BJ (cell line): ENCODE measurements around the gene SAA1. TPM values are rescaled to one million over a fixed set of nuclear protein-coding genes. Genes with fewer than 3 reads are reported as not detected.

Source experiments
- CTCF ChIA-PET: fragments of 350-600 bp; formaldehyde crosslinking; extraction: SDS; loops from one replicate; lab custom pipeline; 2021; ENCODE audit warnings: antibody characterized with exemption, inconsistent platforms; lab: Yijun Ruan, JAX
- POLR2A ChIA-PET: fragments of 300-600 bp; sonication (Branson Sonifier 250); formaldehyde crosslinking; extraction: SDS; loops from one replicate; lab custom pipeline; 2021; ENCODE audit warnings: antibody characterized with exemption; lab: Charles Lee
- DNase-seq: peaks from one replicate; pipeline ENCODE4 v3.0.0-alpha.2; 2011; ENCODE audit warnings: low read depth
- H3K27me3 ChIP-seq: 2 replicates; pipeline ENCODE4 v1.6.0; 2011; ENCODE audit warnings: low read length; ENCODE audit not compliant: control insufficient read depth, insufficient read depth
- H3K36me3 ChIP-seq: 2 replicates; pipeline ENCODE4 v1.5.1; 2011; ENCODE audit warnings: low read length; ENCODE audit not compliant: control insufficient read depth, insufficient read depth
- H3K4me3 ChIP-seq: 2 replicates; pipeline ENCODE4 v1.5.1; 2011; ENCODE audit warnings: low read depth, mild to moderate bottlenecking, control low read depth, low read length
- CTCF ChIP-seq: IDR thresholded peaks from 2 replicates; pipeline ENCODE4 v1.5.1; 2011; ENCODE audit warnings: low read depth, mild to moderate bottlenecking, control low read depth, inconsistent platforms, low read length, moderate library complexity; ENCODE audit not compliant: insufficient read depth
- polyA plus RNA-seq: library from polyadenylated mRNA; depleted of rRNA; stranded (reverse); fragments of >200 nt; gene quantifications from 2 replicates; pipeline ENCODE4 v1.2.3, GENCODE V29; 2011

Gene SAA1
- polyA plus RNA-seq, 1 experiment, result 2.3 TPM

DNA sequence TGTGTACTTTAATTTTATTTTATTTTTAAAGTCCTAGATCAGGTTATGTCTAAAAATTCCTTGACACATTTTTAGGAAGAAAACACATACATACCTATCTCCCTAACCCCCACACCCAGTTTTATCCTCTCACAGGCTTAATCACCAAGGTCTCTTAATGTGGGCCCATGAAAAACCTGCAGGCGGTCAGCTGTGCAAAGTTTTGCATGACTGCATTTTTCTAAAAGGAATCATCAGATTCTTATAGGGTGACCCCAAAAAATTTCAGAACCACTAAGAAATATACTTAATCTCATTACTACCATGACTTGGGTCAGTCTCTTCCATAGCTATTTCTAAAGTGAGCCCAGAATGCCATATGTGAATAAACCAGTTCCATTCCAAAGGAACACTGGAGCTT is 19.8 kb downstream of the SAA1 start:
- no peak for DNase-seq
- H3K4me3 ChIP-seq, result no peak overlapping the region
- no peak for TF ChIP-seq CTCF
- ChIA-PET POLR2A (interaction anchor here (0.7 kb wide), 1 partner anchor 27 kb away, joined by 3 read pairs; no protein-coding TSS in a partner anchor), CTCF (interaction anchor here (1.2 to 1.5 kb wide), 2 partner anchors 9 to 11 kb away, joined by 3 read pairs; no protein-coding TSS in a partner anchor)
- peaks cover 6% of the 10 kb centered on the region for H3K36me3 ChIP-seq
- H3K27me3 ChIP-seq, result no peaks in the 10 kb centered on the region

DNA sequence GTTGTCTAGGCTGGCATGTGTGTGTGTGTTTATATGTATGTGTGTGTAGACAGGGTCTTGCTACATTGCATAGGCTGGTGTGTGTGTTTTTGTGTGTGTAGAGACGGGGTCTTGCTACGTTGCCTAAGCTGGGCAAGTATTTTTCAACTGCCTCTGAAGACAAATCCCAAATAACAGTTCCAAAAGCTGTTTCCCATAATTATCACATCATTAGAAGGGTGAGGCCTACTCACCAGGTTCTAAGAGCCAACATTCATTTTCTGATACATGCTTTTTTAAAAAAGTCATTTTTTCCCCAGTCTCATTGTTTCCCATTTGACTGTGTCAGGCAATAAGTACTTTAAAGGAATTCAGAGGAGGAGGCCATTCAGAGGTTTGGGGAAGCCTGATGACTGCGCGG is 22.8 kb downstream of the SAA1 start:
- no peaks in the 10 kb centered on the region for H3K27me3 ChIP-seq
- no peak for TF ChIP-seq CTCF
- CTCF ChIA-PET, result interaction anchor here (1.3 kb wide), 1 partner anchor 13 kb away, joined by 5 read pairs; no protein-coding TSS in a partner anchor
- no peak overlapping the region for H3K4me3 ChIP-seq
- peaks cover 7% of the 10 kb centered on the region for H3K36me3 ChIP-seq
- POLR2A ChIA-PET, result no interaction called here
- no peak for DNase-seq

DNA sequence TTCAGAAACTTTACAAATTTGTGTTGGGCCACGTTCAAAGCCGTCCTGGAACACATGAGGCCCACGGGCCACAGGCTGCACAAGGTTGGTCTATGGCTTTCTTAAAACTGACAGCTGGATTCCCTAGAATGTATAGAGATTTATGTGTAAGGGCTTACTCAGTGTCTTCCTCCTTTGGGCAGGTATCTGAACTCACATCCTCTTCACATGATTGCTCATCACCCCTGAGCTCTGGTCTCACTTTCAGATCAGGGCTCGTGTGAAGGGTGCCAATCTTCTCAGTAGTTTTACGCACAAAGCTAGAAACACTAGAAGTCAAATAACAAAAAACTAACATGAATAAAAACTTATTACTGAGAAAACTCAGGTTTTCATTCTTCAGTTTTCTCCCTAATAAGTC is 28.8 kb downstream of the SAA1 start:
- no peak for TF ChIP-seq CTCF
- DNase-seq, result no peak
- POLR2A ChIA-PET, result no interaction called here
- Histone ChIP-seq H3K27me3 (no peaks in the 10 kb centered on the region), H3K36me3 (peaks cover 10% of the 10 kb centered on the region), H3K4me3 (no peak overlapping the region)
- CTCF ChIA-PET, result interaction anchor here (1.2 kb wide), 2 partner anchors 16 to 50 kb away, joined by 3 to 4 read pairs; no protein-coding TSS in a partner anchor

DNA sequence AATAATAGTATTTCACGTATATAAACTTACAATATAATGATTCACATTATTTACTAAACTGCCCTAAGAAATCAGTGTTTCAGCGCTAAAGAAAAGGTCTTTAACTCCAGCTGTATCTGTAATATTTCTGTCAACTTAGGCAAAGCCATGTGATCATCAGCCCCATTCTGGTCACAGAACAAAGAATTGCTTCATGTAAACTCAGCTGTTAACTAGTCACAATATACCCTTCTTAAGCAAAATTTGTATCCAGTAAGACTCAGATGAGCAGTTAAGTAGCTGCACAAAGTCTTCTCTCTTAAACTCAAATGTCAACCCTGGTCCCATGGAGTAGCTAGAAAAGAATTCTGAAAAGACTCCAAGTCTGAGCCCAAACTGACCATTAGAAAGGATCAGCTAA is 29.3 kb downstream of the SAA1 start:
- Histone ChIP-seq H3K27me3 (no peaks in the 10 kb centered on the region), H3K36me3 (peaks cover 10% of the 10 kb centered on the region), H3K4me3 (no peak overlapping the region)
- CTCF ChIA-PET, result interaction anchor here (1.2 kb wide), 2 partner anchors 16 to 51 kb away, joined by 3 to 4 read pairs; no protein-coding TSS in a partner anchor
- POLR2A ChIA-PET, result no interaction called here
- no peak for DNase-seq
- no peak for TF ChIP-seq CTCF

GRCh38 chr11:18299721-18300120 is 33.7 kb downstream of the SAA1 start:
- no peak for DNase-seq
- no peaks in the 10 kb centered on the region for H3K27me3 ChIP-seq
- POLR2A ChIA-PET, result no interaction called here
- TF ChIP-seq CTCF, result no peak
- CTCF ChIA-PET, result no interaction called here
- H3K36me3 ChIP-seq, result peaks cover 5% of the 10 kb centered on the region
- no peak overlapping the region for H3K4me3 ChIP-seq
